NCI-H2227 treated with DMSO at 0.1 percent for 48 hours (cell line): ENCODE measurements around the gene SLC7A5.
"Not testable (repeated sequence)": the region's sequence is repeated elsewhere in the genome, so short reads cannot be mapped to it uniquely, and the experiment has no call there.

Source experiments
- DNase-seq: peaks from one replicate; lab custom pipeline; 2025; lab: John Stamatoyannopoulos, UW

Gene SLC7A5

GRCh38 chr16:87822108-87822970 lies 47.0 kb downstream of the SLC7A5 start:
- DNase-seq: no peak

- no peak for DNase-seq
These were observed 47.8 kb downstream of the SLC7A5 start for GRCh38 chr16:87821376-87822107.

GRCh38 chr16:87819983-87820382 lies 49.3 kb downstream of the SLC7A5 start:
- DNase-seq: no peak

- no peak for DNase-seq
These were observed 50.0 kb downstream of the SLC7A5 start for GRCh38 chr16:87819282-87819681.

- DNase-seq: no peak
These were observed 50.7 kb downstream of the SLC7A5 start for GRCh38 chr16:87818533-87819161.

GRCh38 chr16:87817910-87818309 lies 51.4 kb downstream of the SLC7A5 start:
- no peak for DNase-seq

GRCh38 chr16:87817370-87817769 lies 51.9 kb downstream of the SLC7A5 start:
- not testable (repeated sequence) for DNase-seq

GRCh38 chr16:87816507-87817100 lies 52.7 kb downstream of the SLC7A5 start:
- DNase-seq: no peak

GRCh38 chr16:87815567-87815966 lies 53.7 kb downstream of the SLC7A5 start:
- no peak for DNase-seq

GRCh38 chr16:87812200-87812656 lies 57.1 kb downstream of the SLC7A5 start:
- DNase-seq: no peak

- DNase-seq: not testable (repeated sequence)
These were observed 57.9 kb downstream of the SLC7A5 start for GRCh38 chr16:87811454-87811853.

GRCh38 chr16:87809150-87809902 lies 60.0 kb downstream of the SLC7A5 start:
- no peak for DNase-seq

- no peak for DNase-seq
These were observed 61.2 kb downstream of the SLC7A5 start for GRCh38 chr16:87808108-87808507.

GRCh38 chr16:87806641-87807546 lies 62.4 kb downstream of the SLC7A5 start:
- peak; percentile 62 for DNase-seq

GRCh38 chr16:87806261-87806640 lies 63.1 kb downstream of the SLC7A5 start:
- no peak for DNase-seq

GRCh38 chr16:87803385-87803784 lies 65.9 kb downstream of the SLC7A5 start:
- DNase-seq: no peak

GRCh38 chr16:87802670-87803069 lies 66.6 kb downstream of the SLC7A5 start:
- no peak for DNase-seq

GRCh38 chr16:87801679-87802259 lies 67.5 kb downstream of the SLC7A5 start:
- DNase-seq: no peak

GRCh38 chr16:87800497-87800896 lies 68.8 kb downstream of the SLC7A5 start:
- no peak for DNase-seq

- DNase-seq: no peak
These were observed 74.0 kb downstream of the SLC7A5 start for GRCh38 chr16:87795336-87795735.
